Stimulated activated CD4-positive, alpha-beta T cell treated with anti-CD3 and anti-CD28 coated beads, Interleukin-4, amount 100 ng/mL, for 48 hours (primary cell): ENCODE measurements around the gene TSPAN15.

Experiments used
- DNase-seq, 2 donors: peaks; one replicate each; pipeline ENCODE4 v3.0.0-alpha.2; 2020; ENCODE audit warnings: low read depth in 2 of 2

TSPAN15 gene

DNA sequence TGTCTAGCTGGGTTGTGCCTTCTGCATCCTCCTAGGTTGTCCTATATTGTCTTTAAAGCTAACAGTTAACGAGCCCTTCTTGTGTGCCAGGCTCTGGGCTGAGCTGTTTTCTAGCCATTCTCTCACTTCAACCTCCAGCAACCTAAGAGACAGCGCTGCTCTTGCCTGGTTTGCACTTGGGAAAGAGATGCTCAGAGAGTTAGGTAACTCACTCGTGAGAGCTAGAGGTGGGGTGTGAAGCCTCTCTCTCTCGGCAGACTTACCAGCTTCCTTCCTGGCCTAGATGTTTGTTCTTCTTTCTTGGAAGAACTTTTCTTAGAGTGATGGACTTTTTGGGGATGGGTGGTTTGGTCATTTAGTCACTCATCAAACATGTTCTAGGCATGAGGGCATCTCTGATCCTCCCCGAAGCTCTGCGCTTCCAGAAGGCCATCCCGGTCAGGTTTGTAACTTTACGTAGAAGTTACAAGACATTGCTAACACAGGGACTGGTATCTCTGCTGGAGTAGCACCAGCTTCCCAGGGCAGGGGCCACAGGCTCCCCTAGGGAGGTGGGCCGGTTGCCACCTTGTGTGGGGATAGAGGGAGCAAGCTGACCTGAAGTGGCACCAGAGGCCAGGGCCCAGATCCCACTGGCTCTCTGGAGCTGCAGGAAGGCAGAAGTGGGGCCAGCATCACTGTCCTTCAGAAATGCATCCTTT is 14.3 kb downstream of the TSPAN15 start:
- DNase-seq: no peak

DNA sequence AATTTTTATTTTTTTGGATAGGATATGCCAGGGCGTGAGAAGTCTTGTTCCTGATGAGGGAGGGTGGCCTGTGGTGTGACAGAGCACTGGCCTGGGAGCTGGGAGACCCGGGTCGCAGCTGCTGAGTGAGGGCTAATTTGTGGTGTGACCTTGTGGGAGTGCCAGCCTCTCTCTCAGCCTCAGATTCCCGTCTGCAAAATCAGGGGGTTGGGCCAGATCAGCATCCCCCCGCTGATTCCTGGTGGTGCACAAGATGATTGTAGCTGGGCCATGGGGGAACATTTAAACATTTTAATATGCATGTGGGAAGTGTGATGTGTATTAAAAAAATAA is 14.9 kb downstream of the TSPAN15 start:
- DNase-seq: no peak

DNA sequence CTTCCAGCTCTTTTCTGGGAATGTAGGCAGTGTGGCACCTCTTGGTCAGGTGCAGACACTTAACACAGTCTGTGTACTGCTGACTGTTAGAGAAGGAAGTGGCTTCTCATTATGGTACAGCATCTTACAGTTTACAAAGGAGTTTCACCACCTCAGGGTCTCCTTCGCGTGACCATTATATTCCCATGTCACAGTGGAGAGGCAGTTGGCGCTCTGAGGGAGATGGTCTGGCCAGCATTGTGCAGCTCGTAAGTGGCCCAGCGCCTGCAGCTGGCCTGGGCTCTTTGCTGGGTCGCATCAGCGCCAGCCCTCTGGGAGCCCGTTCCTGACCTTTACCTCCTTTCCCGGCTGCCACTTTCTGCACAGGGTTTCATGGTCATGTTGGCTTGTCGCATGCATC is 15.4 kb downstream of the TSPAN15 start:
- no peak for DNase-seq

DNA sequence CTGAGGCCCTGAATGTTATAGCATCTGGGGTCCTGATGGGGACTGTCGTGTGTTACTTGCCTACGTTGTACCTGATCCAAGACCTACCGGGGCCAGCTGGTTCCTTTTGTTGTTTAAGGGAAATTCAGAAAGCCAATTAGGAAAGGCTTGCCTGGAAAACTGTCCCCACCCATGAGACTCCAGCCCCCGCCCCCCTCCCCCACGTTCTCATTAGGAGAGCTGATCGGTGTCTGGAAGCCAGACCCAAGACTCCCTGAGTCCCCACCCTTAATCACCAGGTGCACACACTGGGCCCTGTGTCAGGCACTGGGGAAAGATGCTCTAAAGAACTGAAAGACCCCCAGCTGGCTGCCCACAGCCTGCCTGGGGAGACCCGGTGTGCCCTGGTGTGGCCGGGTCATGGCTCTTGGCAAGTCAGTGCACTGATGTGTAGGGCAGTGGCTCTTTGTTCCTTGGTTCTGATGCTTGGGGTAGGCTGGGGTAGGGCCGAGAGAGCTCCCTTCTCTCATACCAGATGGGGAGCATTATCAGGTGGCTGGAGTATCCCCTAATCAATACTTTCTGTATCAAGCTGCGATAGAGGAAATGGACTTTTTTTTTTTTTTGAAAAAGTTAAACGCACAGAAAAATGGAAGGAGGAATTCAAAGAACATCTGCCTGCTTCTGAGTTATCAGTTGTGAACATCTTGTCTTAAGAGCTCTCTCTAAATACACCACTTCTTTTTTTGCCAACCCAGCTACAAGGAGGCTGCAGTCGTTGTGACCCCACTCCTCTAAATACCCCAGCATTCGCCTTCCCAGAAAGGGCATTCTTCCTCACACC is 16.9 kb downstream of the TSPAN15 start:
- no peak for DNase-seq

DNA sequence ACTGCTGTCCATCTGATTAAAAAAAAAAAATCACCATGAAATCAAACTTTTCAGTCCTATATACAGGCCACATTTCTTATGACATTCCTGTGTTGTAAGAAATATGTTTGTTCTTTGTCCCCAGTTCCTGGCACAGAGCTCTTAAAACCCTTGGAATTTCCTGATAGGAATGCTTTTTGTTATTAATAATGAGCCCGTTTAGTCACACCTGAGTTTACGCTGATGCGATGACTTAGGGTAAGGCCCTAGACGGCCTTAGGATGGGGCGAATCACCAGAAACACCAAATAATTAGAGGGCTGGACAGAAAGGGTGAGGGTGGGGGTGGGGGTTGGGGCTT is 17.5 kb downstream of the TSPAN15 start:
- no peak for DNase-seq

DNA sequence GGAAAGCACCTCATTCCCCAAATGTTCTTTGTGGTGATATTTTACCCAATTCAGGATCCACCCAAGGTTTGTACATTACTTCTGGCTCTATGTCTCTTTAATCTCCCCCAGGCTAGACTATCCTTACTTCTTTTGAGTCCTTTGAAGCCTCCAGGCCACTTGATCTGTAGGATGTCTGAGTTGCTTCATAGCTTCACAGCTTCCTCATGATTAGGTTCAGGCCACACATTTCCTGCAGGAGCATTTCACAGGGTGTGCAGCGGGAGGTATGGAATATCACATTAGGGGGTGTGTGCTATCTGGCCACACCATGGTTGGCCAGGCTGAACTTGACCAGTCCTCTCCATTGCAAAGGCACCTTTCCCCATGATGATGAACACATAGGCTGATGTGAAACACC is 18.7 kb downstream of the TSPAN15 start:
- no peak for DNase-seq

DNA sequence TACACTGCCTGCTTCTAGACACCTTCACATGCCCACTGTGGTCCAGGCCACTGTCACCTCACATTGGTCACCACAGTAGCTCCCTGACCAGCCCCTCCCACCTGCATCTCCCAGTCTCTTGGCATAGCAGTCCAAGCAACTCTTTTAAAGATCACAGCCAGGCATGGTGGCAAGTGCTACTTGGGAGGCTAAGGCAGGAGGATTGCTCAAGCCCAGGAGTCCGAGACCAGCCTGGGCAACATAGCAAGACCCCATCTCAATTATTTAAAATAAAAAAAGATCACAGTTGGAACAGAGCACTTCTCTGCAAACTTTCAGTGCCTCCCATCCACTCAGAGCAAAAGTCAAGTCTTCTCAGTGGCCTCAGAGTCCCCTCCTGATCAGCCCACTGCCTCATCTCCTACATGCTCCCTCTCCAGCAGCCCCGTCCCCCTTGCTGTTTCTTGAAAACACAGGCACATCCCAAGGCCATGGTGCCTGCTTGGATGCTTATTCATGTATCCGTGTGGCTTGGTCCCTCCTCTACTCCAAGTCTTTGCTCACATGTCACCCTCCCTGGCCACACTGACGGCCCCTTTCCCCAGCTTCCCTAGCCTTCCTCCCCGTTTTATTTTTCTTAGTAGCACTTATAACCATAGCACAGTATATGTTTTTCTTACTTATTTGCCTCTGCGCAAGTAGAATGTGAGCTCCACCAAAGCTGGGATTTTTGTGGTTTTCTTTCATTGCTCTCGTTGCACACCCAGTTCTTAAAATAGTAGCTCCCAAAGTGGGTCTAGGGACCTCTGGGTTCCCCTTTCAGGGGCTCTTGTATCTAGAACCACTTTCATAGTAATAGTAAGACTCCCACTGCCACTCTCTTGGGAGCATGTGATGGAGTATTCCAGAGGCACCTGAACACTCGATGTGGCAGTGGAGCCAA is 19.5 kb downstream of the TSPAN15 start:
- DNase-seq: no peak

DNA sequence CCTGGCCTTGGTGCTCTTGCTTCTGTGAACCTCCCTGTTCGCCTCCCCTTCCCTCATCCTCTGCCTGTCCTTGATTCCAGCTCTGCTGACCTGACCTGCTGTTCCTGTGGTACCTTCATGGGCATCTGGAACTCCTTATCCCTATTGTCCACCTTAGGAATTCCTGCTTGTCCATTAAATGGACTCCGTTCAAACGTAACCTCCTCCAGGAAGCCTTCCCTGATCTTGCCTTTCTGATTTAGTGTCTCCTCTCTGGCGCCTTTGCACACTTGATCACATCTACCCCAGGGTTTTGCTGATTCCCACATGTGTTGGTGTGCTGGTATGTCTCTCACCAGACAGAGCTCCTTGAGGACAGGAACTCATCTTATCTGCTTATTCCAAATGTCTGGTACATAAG is 20.9 kb downstream of the TSPAN15 start:
- DNase-seq: no peak

DNA sequence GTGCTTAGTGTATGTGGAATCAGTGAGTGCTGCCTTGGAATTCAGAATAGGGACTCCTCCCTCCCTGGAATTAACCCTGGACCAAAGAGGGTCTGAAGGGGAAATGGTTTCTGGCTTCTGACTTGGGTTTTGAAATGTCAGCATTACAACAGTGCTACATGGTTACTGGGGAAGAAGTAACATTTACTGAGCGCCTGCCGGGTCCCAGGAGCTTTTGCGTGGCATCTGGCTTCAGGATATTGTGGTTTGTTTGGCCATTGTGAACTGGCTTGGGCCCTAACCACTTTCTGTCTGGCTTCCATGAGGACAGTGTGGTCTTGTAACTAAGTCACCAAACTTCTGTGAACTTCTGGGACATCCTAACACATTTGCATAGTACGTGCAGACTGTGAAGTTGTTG is 21.3 kb downstream of the TSPAN15 start:
- no peak for DNase-seq

DNA sequence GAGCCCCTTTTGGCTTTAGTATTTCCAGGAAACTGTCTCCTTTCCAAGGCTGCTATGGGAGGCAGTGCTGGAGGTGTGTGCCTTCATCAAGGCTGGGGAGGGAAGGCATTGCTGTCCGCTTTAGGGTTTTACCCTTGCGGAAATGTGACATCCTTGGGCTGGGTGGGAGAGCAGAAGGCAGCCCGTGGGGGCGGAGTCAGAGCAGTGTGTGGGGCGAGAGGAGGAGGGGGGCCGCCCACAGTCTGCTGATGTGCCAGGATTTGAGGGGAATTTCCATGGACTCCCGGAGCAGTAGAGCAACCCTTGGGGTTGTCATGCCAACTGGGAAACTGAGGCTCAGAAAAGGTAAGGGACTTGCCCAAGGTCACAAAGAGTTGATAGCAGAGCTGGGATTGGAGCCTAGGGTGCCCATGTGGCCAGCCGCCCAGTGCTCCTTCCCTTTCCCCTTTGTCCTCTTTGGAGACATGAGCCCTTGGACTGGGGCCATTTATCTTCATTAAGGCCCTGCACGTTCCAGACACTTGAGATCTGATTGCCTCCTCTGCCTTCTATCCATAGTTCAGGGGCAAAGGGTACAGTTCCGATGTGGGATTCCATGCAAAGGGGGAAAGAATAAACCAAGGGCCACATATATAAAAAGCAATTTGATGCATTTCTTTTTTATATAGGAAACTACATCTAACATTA is 22.2 kb downstream of the TSPAN15 start:
- DNase-seq: no peak

DNA sequence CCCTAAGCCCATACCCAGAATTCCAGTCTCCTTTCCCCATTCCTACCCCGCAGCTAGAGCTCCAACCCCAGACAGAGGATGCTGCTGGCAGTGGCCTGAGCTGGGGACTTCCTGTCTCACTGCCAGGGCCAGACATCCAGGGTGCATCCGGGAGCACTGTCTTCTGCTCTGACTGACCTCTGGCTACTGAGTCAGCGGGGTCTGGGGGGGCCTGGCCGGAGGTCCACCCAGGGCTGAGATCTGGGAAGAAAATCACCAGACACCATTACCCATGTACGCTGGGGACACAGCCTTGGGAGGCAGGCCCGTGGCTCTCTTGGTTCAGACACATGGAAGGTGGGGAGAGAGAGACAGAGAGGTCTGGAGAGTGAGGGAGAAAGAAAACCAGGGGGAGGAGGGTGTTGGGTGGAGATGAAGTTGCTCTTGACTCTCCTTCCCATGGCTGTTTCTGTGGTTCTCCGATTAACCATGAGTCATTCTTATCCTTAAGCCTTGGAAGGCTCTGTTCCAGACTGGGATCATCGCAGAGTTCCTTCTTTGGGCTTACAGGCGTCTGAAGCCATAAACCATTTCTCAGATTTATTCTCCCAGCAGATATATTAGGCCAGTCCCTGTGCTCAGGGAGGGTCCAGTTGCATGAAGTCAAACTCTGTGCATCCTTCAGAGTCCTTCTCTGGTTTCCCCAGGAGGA is 23.6 kb downstream of the TSPAN15 start:
- no peak for DNase-seq

DNA sequence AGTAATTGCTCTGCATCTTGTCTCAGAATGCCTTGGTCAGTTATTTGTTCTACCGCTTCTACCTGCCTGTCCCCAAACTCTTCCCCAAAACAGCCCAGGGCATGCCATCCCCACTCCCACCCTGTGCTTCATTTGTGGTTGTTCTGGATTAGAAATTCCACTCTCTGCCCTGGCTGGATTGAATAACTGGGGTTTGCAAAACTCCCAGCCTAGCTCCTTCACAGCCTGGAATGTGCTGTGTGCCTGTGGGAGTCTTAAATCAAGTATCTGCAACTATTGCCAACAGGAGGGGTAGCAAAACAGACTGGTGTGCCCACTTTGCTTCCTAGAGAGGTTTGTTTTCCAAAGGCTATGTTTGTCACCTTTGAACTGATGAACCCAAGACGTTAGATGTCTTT is 24.2 kb downstream of the TSPAN15 start:
- DNase-seq: no peak

DNA sequence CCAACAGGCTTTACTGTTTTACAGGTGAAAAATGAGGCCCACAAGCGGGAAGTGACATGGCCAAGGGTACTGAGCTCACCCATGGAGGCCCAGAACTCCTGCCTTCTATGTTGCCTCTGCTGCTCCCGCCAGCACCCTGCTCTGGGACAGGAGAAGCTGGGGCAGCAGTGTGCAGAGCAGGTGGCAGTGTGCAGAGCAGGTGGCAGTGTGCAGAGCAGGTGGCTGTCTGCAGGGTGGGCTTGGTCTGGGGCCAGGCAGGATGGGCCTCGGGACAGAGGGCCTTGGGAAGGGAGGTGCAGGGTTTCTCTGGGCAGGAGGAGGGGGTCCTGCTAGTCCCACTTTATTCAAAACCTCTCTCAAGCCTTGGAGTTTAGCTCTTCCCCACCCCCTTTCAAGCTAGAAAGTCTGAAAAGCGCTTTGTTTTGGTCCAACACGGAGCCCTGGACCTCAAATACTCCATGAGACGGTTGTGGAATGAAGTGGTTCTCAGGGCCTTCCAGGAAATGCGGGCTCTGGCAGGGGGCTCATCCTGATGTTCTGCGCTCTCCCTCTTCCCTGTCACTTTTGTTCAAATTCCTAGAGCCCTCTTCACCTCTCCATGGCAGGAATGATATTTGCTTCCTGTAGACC is 26.8 kb downstream of the TSPAN15 start:
- DNase-seq: no peak

DNA sequence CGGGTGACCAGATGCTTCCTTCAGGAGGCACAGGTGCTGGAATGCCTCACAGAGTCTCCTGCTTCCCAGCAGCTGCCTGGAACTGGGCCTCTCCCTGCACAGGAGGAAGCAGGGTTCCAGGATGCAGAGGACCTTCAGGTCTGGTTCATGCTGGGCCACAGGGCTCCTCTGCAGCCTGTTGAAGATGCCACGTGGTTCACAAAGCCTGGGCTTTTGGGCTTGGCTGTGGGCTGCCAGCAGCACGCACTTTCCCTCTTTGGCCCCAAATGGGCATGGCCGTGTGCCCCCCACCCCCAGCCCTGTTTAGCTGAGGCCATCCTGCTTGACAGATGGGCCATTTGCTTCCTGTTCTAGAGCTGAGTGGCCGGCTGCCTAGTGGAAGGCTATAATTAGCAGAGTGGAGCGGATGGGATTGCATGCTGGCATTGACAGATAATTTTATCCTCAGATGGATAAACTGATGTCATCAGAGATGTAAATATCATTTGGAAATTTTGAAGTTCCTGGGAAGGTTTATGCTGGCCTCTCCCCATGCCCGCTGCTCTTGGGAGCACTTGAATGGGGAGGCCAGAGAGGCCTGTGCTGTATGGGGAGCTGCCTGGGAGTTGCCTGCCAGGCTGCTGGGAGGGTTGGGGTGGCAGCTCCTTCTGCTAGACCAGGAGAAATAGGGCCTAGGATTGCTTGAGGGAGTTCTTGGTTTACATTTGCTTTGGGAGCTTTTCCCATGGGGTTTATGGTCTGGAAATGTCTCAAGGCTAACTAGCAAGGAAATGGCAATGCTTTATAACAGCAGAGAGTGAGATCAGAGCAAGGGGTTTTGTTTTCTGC is 28.2 kb downstream of the TSPAN15 start:
- no peak for DNase-seq

DNA sequence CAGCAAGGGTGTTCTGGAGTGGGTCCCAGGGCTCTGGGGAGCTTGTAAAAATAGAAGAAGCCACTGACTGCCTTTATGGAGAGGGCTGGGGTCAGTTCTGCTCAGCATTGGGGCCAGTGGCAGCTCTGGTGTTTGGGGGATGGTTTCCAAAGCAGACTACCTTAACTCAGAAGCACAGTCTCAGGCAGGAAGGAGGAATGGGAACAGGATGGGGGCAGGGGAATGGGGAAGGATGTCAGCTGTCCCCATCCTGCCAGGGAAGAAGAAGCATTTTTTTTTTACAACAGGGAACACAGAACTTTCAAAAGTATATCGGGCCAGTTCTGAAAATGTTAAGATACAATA is 28.8 kb downstream of the TSPAN15 start:
- DNase-seq: no peak

DNA sequence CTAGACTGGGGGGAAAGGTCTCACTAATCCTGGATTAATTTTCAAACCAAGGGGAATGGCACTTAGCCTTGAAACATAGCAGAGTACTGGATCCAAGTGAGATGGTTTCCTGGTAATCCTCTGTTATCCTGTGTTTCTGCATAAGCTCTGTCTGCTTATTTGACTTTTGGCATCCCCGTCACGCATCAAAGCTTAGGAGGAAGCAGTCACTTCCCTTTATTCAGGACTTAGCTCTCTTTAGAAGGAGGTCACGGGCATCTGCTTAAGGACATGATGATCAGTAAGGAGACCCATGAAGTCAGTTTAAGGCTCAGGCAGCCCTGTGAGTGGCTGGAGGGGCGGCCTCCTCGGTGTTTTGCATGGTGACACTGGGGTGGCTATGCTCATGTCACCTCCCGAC is 30.0 kb downstream of the TSPAN15 start:
- no peak for DNase-seq

DNA sequence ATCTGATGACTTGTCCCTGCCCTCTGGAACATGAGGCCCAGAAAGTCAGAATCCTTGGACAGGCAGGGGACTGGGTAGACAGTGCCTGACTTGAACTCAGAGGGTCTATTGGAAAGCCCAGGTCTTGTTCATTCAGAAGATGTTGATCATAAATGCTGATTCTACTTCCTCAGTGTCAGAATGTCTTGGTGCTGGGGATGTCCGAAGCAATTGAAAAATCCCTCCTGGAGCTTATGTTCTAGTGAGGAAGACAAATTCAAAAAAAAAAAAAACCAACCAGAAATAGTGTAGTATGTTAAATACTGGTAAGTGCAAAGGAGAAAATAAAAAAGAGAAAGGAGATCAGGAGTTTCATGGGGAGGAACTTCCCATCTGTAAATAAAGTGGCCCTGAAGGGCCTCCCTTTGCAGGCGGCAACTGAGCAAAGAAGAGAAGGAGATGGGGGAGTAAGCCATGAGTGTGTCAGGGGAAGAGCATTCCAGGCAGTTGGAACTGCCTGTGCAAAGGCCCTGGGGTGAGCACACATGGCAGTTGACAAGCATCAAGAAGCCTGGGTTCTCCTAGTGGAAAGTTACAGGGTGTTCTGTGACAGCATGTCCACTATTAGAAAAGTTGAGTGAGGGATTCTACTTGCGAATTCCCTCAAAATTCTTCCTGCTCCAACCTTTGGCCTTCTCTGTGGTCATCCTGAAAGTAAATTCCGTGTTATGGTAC is 30.7 kb downstream of the TSPAN15 start:
- DNase-seq: no peak

DNA sequence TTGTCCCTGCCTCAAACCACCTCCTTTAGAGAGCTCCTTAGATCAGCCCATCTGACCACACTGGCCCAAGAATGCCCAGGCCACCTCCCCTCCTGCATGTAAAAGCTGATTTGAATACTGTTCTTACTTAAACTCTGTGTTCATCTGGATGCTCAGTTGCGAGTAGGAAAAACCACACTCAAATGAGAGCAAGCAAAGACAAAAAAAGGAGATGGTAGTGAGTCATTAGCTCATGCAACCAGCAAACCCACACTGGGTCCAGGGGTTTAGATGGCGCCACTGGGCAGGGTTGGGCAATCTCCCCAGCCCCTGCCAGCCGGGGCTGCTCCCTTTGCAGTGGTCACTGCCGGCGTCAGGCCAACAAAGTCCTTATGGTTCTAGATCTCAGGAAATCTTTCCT is 32.7 kb downstream of the TSPAN15 start:
- no peak for DNase-seq

DNA sequence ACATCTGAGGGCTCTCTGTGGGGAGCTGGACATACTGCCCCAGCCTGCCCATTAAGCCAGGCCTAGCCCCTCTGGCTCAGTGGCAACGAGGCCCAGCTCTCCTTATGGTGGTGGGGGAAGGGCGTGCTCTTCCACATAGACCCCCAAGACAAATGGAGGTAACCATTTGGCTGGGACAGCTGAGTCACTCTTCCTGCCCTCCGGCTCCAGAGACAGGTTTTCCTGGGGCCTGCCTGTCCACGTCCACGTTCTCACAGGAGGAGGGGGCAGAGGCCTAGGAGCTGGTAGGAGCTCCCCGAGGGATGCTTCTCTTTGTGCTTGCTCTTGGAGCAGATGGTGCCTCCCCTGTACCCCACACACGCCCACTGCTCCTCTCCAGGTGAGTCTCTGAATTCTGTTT is 33.5 kb downstream of the TSPAN15 start:
- DNase-seq: no peak
